ENCODE results near the gene ITGA3.

GRCh38 chr17:50133028-50133768 lies 77.3 kb downstream of the ITGA3 start:
- TF ChIP-seq POLR2A (IDR thresholded peaks at IDR 0.05; ENCODE audit: low read length) (no peak), GATA1 (IDR thresholded peaks at IDR 0.05; ENCODE audit: low read depth, low read length) (no peak)

Data from erythroblast (primary cell).